Astrocyte of the cerebellum (primary cell): ENCODE data around the gene SRPK1.

Source experiments
- DNase-seq: peaks from one replicate; pipeline ENCODE4 v3.0.0-alpha.2; 2011; ENCODE audit warnings: low read depth
- H3K4me3 ChIP-seq: 2 replicates; pipeline ENCODE4 v1.5.1; 2011; ENCODE audit warnings: mild to moderate bottlenecking, low read depth, low read length, moderate library complexity
- in situ Hi-C: cut with HindIII; loops from 2 replicates; pipeline ENCODE4 v1.10.0; 2017; ENCODE audit warnings: low sequenced_read_pairs
- TF ChIP-seq, protein P1 (sequence below): IDR thresholded peaks from 2 replicates; pipeline ENCODE4 v1.5.1; 2012; ENCODE audit warnings: low read length, low read depth, moderate library complexity, mild to moderate bottlenecking; ENCODE audit errors: missing control alignments

The SRPK1 gene

DNA sequence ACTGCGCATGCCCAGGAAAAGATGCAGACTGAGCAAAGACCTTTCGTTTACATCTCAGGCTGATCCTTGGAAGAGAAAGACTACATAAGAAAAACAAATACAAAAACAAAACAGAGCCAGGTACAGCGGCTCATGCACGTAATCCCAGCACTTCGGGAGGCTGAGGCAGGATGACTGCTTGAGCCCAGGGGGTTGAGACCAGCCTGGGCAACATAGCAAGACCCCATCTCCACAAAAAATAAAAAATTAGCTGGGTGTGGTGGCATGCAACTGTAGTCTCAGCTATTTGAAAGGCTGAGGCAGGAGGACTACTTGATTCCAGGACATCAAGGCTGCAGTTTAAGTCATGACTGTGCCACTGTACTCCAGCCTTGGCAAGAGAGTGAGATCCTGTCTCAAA, 41.7 kb downstream of the SRPK1 start:
- no peak overlapping the region for H3K4me3 ChIP-seq
- TF ChIP-seq, protein P1, sequence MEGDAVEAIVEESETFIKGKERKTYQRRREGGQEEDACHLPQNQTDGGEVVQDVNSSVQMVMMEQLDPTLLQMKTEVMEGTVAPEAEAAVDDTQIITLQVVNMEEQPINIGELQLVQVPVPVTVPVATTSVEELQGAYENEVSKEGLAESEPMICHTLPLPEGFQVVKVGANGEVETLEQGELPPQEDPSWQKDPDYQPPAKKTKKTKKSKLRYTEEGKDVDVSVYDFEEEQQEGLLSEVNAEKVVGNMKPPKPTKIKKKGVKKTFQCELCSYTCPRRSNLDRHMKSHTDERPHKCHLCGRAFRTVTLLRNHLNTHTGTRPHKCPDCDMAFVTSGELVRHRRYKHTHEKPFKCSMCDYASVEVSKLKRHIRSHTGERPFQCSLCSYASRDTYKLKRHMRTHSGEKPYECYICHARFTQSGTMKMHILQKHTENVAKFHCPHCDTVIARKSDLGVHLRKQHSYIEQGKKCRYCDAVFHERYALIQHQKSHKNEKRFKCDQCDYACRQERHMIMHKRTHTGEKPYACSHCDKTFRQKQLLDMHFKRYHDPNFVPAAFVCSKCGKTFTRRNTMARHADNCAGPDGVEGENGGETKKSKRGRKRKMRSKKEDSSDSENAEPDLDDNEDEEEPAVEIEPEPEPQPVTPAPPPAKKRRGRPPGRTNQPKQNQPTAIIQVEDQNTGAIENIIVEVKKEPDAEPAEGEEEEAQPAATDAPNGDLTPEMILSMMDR: no peak
- DNase-seq: no peak
- in situ Hi-C loops: no loop called here

GRCh38 chr6:35876902-35877301, 44.0 kb downstream of the SRPK1 start:
- in situ Hi-C loops: no loop called here
- TF ChIP-seq, protein P1: no peak
- DNase-seq: no peak

DNA sequence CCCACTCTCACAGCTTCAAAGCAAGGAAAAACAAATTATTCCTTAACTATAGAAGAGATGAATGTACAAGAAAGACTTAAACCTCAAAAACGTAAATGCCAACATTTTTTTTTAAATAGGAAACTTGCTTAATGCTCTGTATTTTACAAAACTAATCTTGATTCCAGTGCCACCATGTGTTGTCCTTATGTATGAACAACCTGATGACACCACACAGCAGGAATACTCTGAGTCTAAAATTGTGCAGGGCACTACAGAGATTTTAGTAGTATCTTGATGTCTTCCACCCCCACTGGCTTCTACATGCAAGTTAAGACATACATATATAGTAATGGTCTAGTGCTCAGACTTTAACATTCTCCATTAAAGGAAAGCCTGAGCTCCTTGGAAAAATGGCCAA, 46.2 kb downstream of the SRPK1 start:
- in situ Hi-C loops: no loop called here
- DNase-seq: no peak
- TF ChIP-seq, protein P1: no peak
- no peak overlapping the region for H3K4me3 ChIP-seq

More at GRCh38 chr6:35876902-35877301, 44.0 kb downstream of the SRPK1 start:
- H3K4me3 ChIP-seq: no peak overlapping the region

DNA sequence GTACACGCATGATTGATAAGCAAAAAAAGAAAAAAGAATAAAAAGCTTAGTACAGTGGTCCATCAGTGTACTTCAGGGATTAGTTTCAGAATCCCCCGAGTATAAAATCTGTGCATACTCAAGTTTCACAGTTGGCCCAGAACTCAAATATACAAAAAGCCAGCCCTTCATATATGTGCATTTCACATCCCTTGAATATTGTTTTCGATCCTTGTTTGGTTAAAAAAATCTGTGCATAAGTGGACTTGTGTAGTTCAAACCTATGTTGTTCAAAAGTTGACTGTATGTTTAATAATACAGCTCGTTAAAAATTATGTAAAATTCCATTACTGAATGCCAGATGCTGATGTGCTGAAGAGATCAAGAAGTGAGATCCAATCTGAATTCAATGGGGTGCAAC, 61.5 kb downstream of the SRPK1 start:
- no peak overlapping the region for H3K4me3 ChIP-seq
- DNase-seq: no peak
- TF ChIP-seq, protein P1: no peak
- in situ Hi-C loops: no loop called here

DNA sequence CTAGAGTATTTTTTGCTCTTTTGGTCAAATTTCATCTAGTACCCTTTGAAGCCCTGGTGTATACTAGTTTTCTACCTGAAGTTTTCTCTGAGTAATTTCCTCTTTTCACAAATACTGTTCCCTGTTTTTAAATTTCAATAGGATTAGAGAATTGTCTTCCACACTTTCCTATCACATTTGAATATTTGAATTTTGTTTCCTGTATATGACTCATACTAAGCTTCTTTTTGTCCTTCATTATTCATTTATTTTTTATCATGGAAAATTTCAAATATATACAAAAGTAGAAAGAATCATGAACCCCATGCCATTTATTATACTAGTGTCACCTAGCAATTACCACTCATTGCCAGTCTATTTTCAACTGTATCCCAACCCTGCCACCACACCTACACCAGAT, 63.0 kb downstream of the SRPK1 start:
- DNase-seq: no peak
- in situ Hi-C loops: no loop called here
- TF ChIP-seq, protein P1: no peak
- H3K4me3 ChIP-seq: no peak overlapping the region

GRCh38 chr6:35856250-35856649, 64.6 kb downstream of the SRPK1 start:
- TF ChIP-seq, protein P1: no peak
- no peak overlapping the region for H3K4me3 ChIP-seq
- in situ Hi-C loops: no loop called here
- no peak for DNase-seq

- no peak overlapping the region for H3K4me3 ChIP-seq
- in situ Hi-C loops: no loop called here
- DNase-seq: no peak
- TF ChIP-seq, protein P1: no peak
Observed at GRCh38 chr6:35852994-35853393, 67.9 kb downstream of the SRPK1 start.
